ENCODE measurements around the gene RTKN2.
A peak's percentile ranks its signal among the peaks of the same experiment; 100 is the strongest.

The RTKN2 gene

GRCh38 chr10:62217683-62218082 is 51.0 kb downstream of the RTKN2 start:
- no peak for DNase-seq

- DNase-seq = no peak
Observed at GRCh38 chr10:62214364-62214874, 54.2 kb downstream of the RTKN2 start.

GRCh38 chr10:62205750-62206399 is 62.8 kb downstream of the RTKN2 start:
- DNase-seq = no peak

- no peak for DNase-seq
Observed at GRCh38 chr10:62199584-62199983, 69.1 kb downstream of the RTKN2 start.

GRCh38 chr10:62196528-62196927 is 72.1 kb downstream of the RTKN2 start:
- no peak for DNase-seq

- no peak for DNase-seq
Observed at GRCh38 chr10:62195675-62195926, 73.0 kb downstream of the RTKN2 start.

GRCh38 chr10:62194924-62195674 is 73.5 kb downstream of the RTKN2 start:
- DNase-seq = no peak

- DNase-seq = no peak
Observed at GRCh38 chr10:62193479-62193878, 75.2 kb downstream of the RTKN2 start.

GRCh38 chr10:62189131-62189530 is 79.5 kb downstream of the RTKN2 start:
- DNase-seq = no peak

GRCh38 chr10:62188021-62188616 is 80.5 kb downstream of the RTKN2 start:
- no peak for DNase-seq

GRCh38 chr10:62186999-62187675 is 81.5 kb downstream of the RTKN2 start:
- no peak for DNase-seq

GRCh38 chr10:62185919-62186692 is 82.5 kb downstream of the RTKN2 start:
- no peak for DNase-seq

GRCh38 chr10:62183857-62184795 is 84.5 kb downstream of the RTKN2 start:
- DNase-seq = no peak

GRCh38 chr10:62183442-62183841 is 85.2 kb downstream of the RTKN2 start:
- DNase-seq = peak; percentile 16

GRCh38 chr10:62182595-62182994 is 86.0 kb downstream of the RTKN2 start:
- no peak for DNase-seq

GRCh38 chr10:62182171-62182570 is 86.5 kb downstream of the RTKN2 start:
- no peak for DNase-seq

- no peak for DNase-seq
Observed at GRCh38 chr10:62180677-62181076, 88.0 kb downstream of the RTKN2 start.

GRCh38 chr10:62178568-62178967 is 90.1 kb downstream of the RTKN2 start:
- no peak for DNase-seq

- no peak for DNase-seq
Observed at GRCh38 chr10:62177111-62177510, 91.5 kb downstream of the RTKN2 start.

GRCh38 chr10:62175251-62175650 is 93.4 kb downstream of the RTKN2 start:
- no peak for DNase-seq

- no peak for DNase-seq
Observed at GRCh38 chr10:62172465-62172864, 96.2 kb downstream of the RTKN2 start.

GRCh38 chr10:62171791-62172190 is 96.9 kb downstream of the RTKN2 start:
- DNase-seq = no peak
